ENCODE data around the gene NEURL2. TPM values are rescaled to one million over a fixed set of nuclear protein-coding genes. Genes with fewer than 3 reads are reported as not detected.

The NEURL2 gene
- polyA plus RNA-seq, 3 donors = 4.7 to 9.8 (median 7.5) TPM

DNA sequence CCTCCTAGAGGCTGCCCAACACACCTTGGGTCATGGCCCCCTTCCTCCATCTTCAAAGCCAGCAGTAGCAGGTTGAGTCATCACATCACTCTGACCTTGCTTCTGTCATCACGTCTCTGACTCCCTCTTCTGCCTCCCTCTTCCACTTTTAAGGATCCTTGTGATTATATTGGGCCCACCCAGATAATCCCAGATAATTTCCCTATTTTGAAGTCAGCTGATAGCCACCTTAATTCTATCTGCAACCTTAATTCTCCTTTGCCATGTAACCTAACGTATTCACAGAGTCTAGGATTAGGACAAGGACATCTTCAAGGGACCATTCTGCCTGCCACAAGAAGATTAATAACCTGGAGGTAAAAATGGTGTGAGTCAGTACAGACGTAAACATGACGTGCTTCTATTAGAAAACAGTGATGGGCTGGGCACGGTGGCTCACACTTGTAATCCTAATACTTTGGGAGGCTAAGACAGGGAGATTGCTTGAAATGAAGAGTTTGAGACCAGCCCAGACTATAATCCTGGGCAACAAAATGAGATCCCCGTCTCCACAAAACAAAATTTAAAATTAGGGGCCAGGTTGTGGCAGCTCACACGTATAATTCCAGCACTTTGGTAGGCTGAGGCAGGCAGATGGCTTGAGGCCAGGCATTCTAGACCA lies 30.3 kb downstream of the NEURL2 start:
- DNase-seq (ENCODE audit: extremely low read depth in 1 of 11, low read depth in 9 of 11, low spot score in 4 of 11) = no peak

DNA sequence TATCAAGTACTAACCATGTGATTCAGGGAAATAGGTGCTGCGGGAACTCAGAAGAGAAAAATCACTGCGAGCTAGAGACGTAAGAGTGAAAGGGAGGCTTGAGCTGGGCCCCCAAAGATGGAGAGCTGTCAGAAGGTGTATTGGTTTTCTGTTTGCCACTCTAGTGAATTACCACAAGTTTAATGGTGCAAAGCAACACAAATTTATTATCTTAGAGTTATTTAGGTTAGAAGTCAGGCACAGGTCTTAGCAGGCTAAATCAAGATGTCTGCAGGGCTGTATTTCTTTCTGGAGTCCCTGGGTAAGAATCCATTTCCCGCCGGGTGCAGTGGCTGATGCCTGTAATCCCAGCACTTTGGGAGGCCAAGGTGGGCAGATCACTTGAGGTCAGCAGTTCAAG lies 31.1 kb downstream of the NEURL2 start:
- DNase-seq (ENCODE audit: extremely low read depth in 1 of 11, low read depth in 9 of 11, low spot score in 4 of 11) = peak in 3 of 11 donors; percentile 24 to 38 (median 29)

- no peak for DNase-seq (ENCODE audit: extremely low read depth in 1 of 11, low read depth in 9 of 11, low spot score in 4 of 11)
Measured at GRCh38 chr20:45857882-45858216, 33.2 kb downstream of the NEURL2 start.

- peak; percentile 100 for DNase-seq (ENCODE audit: extremely low read depth in 1 of 11, low read depth in 9 of 11, low spot score in 4 of 11)
Measured at GRCh38 chr20:45857114-45857881, 33.7 kb downstream of the NEURL2 start, which contains the start of the genes ACOT8 and ZSWIM3. TSS of gene ACOT8 (minus strand) at chr20:45857392. CDS start at chr20:45857315, 77 bp downstream. TSS of gene ZSWIM3 (plus strand) at chr20:45857614. CDS start at chr20:45857826, 212 bp downstream.

DNA sequence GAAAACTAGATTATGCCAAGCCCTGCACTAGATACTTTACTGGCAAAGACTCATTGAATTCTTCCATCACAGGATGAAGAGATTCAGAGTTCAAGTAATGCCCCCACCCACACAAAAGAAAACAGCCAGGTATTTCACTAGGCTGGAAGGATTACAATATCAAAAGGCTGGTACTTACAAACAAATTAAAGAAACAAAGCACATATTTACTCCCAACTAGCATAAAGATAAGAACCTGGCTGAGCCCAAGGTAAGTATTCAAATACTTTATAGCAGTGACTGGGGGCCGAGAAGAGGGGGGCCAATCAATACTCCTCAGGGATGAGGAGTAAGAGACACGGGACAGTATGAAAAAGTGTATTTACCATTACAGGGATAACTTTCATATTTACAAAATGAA lies 37.5 kb downstream of the NEURL2 start:
- no peak for DNase-seq (ENCODE audit: extremely low read depth in 1 of 11, low read depth in 9 of 11, low spot score in 4 of 11)

DNA sequence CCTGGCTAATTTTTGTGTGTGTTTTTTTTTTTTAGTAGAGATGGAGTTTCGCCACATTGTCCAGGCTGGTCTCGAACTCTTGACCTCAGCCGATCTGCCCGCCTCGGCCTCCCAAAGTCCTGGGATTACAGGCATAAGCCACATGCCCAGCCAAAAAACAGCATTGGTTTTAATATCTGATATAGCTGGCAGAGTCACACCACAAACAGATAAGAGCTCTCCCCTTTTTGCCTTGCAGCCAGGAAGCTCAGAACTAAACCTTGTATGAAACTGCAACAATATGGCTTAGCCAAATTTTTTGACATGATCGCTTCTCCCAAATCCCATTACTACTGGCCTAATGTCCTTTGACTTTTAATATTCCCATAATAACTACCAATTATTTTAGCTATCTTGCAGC lies 38.7 kb downstream of the NEURL2 start:
- no peak for DNase-seq (ENCODE audit: extremely low read depth in 1 of 11, low read depth in 9 of 11, low spot score in 4 of 11)

DNA sequence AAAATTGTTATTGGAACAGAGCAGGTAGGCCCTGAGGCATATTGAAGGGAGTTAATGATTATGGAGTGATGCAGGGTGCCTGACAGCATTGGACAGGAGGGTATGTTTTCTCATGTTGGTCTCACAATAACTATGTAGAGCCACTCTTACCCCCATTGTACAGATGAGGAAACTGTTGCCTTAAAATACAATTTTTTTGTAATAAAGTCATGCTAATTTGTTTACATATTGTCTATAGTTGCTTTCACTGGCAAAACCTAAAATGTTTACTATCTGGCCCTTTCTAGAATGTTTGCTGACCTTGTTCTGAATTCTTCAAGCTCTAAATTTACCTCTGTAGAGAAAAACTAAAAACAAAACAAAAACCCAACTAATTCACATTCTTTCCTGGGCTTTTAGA lies 39.5 kb downstream of the NEURL2 start:
- no peak for DNase-seq (ENCODE audit: extremely low read depth in 1 of 11, low read depth in 9 of 11, low spot score in 4 of 11)

DNA sequence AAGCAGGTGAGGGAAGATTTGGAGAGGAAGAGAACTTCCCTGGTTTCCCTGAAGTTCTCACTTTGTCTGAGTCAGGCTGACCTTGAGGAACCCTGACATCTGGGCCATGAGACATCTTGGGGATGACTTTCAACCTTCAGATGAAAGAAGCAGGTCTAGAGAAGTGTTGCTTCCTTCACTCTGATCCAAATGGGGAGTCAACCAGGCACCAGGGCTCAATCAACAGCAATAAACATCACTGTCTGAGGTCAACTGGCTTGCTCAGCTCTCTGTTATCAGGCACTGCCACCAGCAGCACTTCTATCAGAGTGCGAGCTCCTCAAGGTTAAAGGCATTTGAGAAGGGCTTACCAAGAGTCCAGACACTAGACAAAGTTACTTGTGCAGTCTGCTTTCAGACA lies 40.1 kb downstream of the NEURL2 start:
- no peak for DNase-seq (ENCODE audit: extremely low read depth in 1 of 11, low read depth in 9 of 11, low spot score in 4 of 11)

DNA sequence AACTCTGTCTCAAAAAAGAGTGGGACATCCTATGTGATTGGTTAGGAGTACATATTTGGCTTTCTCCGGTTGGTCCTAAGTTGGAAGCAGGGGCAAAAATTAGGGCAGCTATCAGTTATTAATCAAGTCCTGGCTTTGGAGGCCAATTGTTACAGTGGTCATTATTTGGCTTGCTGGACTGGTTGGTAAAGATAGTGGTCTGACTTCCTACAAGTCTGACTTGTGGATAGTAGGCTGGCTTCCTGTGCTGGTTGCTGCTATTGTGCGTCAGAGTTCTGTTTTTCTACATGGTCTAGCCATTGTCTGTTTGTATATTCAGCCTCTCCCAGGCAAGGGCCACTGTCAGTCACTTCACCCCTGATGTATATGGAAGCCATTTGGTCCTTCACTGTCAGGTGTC lies 40.8 kb downstream of the NEURL2 start:
- no peak for DNase-seq (ENCODE audit: extremely low read depth in 1 of 11, low read depth in 9 of 11, low spot score in 4 of 11)

DNA sequence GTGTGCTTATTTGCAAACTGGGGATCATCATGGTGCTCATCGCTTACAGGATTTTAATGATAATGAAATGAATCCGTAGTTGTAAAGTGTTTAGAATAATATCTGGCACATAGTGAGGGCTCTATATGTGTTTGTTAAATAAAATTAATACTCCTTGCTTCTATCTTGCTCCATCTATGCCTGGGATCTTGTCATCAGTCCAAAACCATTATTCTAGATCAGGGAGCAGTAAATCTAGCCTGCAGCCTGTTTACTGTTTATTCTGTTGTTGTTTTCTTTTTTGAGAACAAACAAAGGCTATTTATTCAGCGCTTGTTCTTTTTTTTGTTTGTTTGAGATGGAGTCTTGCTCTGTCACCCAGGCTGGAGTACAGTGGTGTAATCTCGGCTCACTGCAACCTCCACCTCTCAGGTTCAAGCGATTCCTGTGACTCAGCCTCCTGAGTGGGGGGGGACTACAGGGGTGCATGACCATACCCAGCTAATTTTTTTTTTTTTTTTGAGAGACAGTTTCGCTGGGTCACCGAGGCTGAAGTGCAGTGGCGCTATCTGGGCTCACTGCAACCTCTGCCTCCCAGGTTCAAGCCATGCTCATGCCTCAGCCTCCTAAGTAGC lies 41.9 kb downstream of the NEURL2 start:
- no peak for DNase-seq (ENCODE audit: extremely low read depth in 1 of 11, low read depth in 9 of 11, low spot score in 4 of 11)

DNA sequence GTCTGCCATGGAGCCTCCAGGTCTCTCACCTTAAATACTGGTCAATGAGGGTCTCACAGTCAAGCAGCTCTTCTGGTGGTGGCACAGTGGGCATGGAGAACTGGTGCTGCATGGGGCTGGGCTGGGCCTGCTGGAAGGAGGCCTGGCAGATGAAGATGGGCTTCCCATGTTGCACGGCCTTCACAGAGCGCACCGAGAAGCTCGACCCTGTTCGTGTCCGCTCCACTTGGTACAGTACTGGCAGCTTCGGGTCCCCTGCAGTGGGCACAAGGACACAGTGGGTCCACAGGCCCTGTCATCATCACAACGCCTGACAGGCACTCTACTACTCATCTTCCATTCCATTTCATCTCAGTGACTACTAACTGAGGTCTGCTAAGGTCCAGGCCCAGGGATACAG lies 42.6 kb downstream of the NEURL2 start:
- no peak for DNase-seq (ENCODE audit: extremely low read depth in 1 of 11, low read depth in 9 of 11, low spot score in 4 of 11)

- no peak for DNase-seq (ENCODE audit: extremely low read depth in 1 of 11, low read depth in 9 of 11, low spot score in 4 of 11)
Measured at GRCh38 chr20:45845452-45845851, 45.6 kb downstream of the NEURL2 start.

- DNase-seq (ENCODE audit: extremely low read depth in 1 of 11, low read depth in 9 of 11, low spot score in 4 of 11) = no peak
Measured at GRCh38 chr20:45843506-45843905, 47.5 kb downstream of the NEURL2 start.

DNA sequence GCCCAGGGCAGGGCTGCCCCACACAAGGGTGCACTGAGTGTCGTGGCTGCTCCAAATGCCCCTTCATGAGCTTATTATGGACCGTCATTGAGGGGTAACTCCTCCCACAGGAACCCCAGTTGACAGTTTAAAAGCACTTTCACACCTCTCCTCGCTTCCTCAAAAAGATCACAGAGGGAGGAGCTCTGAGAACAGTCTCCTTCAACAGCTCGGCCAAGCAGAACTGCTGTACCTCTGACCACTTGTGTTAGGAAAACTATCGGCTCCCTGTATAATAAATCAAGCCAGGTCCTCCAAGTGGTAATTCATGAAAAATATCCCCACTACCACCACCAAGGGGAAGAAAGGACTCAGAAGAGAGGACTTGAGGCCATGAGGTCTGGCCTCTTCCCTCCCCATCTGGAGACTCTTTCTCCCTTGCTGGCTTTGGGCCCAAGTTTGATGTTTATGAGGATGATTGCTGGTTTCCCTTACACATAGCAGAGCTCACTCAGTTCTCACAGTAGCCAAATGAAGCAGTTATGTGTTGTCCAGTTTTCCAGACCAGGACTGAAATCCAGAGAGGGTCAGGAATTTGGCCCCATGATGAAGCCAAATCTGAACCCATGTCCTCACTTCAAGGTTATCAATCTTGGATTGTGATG lies 48.7 kb downstream of the NEURL2 start:
- no peak for DNase-seq (ENCODE audit: extremely low read depth in 1 of 11, low read depth in 9 of 11, low spot score in 4 of 11)

DNA sequence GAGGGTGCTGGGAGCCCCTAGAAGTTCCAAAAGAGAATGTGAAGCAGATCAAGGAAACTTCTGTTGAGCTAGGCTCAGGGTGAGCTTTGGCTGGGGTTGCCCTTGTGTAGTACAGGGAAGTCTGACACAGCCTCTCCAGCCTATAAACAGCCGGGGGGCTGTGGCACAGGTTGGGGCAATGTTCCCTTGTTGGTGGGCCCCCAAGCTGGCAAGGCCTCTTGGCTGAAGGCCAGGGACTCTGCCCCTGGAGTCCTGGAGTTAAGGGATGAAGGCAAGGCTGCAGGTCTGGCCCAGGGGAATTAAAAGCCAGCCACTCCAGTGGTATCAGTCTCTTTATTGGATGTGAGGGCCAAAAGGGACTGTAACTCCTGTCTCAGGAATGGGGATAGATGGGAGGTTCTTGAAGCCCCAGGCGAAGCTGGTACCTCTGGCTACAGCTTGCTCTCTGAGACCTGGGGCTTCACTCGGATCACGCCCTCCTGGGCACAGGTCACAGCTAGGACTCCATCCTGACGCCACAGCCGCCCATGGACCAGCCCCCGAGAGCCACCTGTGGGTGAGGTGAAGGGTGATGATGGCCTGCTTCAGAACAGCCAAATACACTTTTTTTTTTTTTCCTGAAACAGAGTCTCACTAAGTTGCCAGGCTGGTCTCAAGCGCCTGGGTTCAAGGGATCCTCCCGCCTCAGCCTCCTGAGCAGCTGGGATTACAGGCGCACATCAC lies 49.4 kb downstream of the NEURL2 start:
- no peak for DNase-seq (ENCODE audit: extremely low read depth in 1 of 11, low read depth in 9 of 11, low spot score in 4 of 11)

GRCh38 chr20:45840700-45841198 lies 50.3 kb downstream of the NEURL2 start:
- DNase-seq (ENCODE audit: extremely low read depth in 1 of 11, low read depth in 9 of 11, low spot score in 4 of 11) = no peak
